CD14-positive monocyte (primary cell): ENCODE results near the gene HK2. TPM values are rescaled to one million over a fixed set of nuclear protein-coding genes. Genes with fewer than 3 reads are reported as not detected.

ENCODE experiments used
- DNase-seq, 3 donors: peaks; one replicate each; pipeline ENCODE4 v3.0.0-alpha.2; 2011 to 2022
- H2AFZ ChIP-seq: 2 replicates; pipeline ENCODE4 v1.6.0; 2012; ENCODE audit warnings: mild to moderate bottlenecking, low read depth, low read length, inconsistent platforms; ENCODE audit not compliant: insufficient read depth, poor library complexity, severe bottlenecking
- H3K27ac ChIP-seq, 2 donors: 1 replicate in 1 of 2; 2 replicates in 1 of 2; pipeline ENCODE4 v1.5.1; 2012 to 2013; ENCODE audit warnings: low read length in 2 of 2, control low read depth in 1 of 2, inconsistent platforms in 1 of 2, low read depth in 1 of 2, mild to moderate bottlenecking in 1 of 2
- H3K27me3 ChIP-seq, 2 donors: one replicate each; pipeline versions ENCODE4 v1.6.0 to v1.6.1; 2011 to 2013; ENCODE audit warnings: low read length in 2 of 2; ENCODE audit not compliant: control insufficient read depth in 2 of 2, insufficient read depth in 2 of 2
- H3K36me3 ChIP-seq, 2 donors: replicated peaks in 1 of 2; 1 replicate in 1 of 2; 2 replicates in 1 of 2; pipeline versions ENCODE4 v1.5.1 to v1.6.1; 2012 to 2013; ENCODE audit warnings: low read length in 2 of 2, control low read depth in 1 of 2, inconsistent platforms in 1 of 2, mild to moderate bottlenecking in 1 of 2; ENCODE audit not compliant: insufficient read depth in 2 of 2, control insufficient read depth in 1 of 2
- H3K4me1 ChIP-seq, 2 donors: 1 replicate in 1 of 2; 2 replicates in 1 of 2; pipeline versions ENCODE4 v1.5.1 to v1.6.1; 2012 to 2013; ENCODE audit warnings: low read length in 2 of 2, control low read depth in 1 of 2, inconsistent platforms in 1 of 2, mild to moderate bottlenecking in 1 of 2, moderate library complexity in 1 of 2; ENCODE audit not compliant: insufficient read depth in 2 of 2, control insufficient read depth in 1 of 2
- H3K4me2 ChIP-seq: replicated peaks from 2 replicates; pipeline ENCODE3; 2012; ENCODE audit warnings: low read length, moderate library complexity, mild to moderate bottlenecking; ENCODE audit not compliant: poor library complexity, severe bottlenecking; ENCODE audit errors: extremely low read depth
- H3K4me3 ChIP-seq, 3 experiments: fragments of 200-600 bp in 1 of 3; sonication (generic) in 1 of 3; replicated peaks in 1 of 3; 1 replicate in 2 of 3; 2 replicates in 1 of 3; pipeline ENCODE4 v1.5.1; 2011 to 2013; ENCODE audit warnings: low read length in 3 of 3, mild to moderate bottlenecking in 3 of 3, control low read depth in 2 of 3, low read depth in 2 of 3, inconsistent platforms in 1 of 3, moderate library complexity in 1 of 3
- H3K79me2 ChIP-seq: 2 replicates; pipeline ENCODE4 v1.6.0; 2012; ENCODE audit warnings: mild to moderate bottlenecking, control low read depth, inconsistent platforms, low read length, moderate library complexity; ENCODE audit not compliant: insufficient read depth
- H3K9ac ChIP-seq: 2 replicates; pipeline ENCODE4 v1.6.0; 2017; ENCODE audit warnings: low read length, mild to moderate bottlenecking; ENCODE audit not compliant: insufficient read depth, poor library complexity, severe bottlenecking
- H3K9me3 ChIP-seq, 2 donors: replicated peaks in 1 of 2; 1 replicate in 1 of 2; 2 replicates in 1 of 2; pipeline versions ENCODE4 v1.5.1 to v1.6.1; 2012 to 2013; ENCODE audit warnings: low read length in 2 of 2, control low read depth in 1 of 2; ENCODE audit not compliant: control insufficient read depth in 1 of 2, insufficient read depth in 1 of 2
- H4K20me1 ChIP-seq: 2 replicates; pipeline ENCODE4 v1.6.0; 2012; ENCODE audit warnings: mild to moderate bottlenecking, low read length, control low read depth, moderate library complexity; ENCODE audit not compliant: insufficient read depth
- H3K27ac Mint-ChIP-seq, 7 donors: one replicate each; pipeline ENCODE4 v1.8.0; 2020; ENCODE audit warnings: mild to moderate bottlenecking in 7 of 7, mixed read lengths in 7 of 7, moderate library complexity in 6 of 7, inconsistent platforms in 2 of 7
- H3K27me3 Mint-ChIP-seq, 3 donors: one replicate each; pipeline ENCODE4 v1.8.0; 2021 to 2022; ENCODE audit warnings: low read depth in 3 of 3, mild to moderate bottlenecking in 3 of 3, mixed read lengths in 3 of 3, moderate library complexity in 3 of 3, inconsistent platforms in 1 of 3
- H3K36me3 Mint-ChIP-seq, 2 donors: one replicate each; pipeline ENCODE4 v1.8.0; 2020; ENCODE audit warnings: mixed read lengths in 2 of 2, inconsistent platforms in 1 of 2, mild to moderate bottlenecking in 1 of 2
- H3K4me1 Mint-ChIP-seq: one replicate; pipeline ENCODE4 v1.8.0; 2020; ENCODE audit warnings: mild to moderate bottlenecking, mixed read lengths
- H3K4me3 Mint-ChIP-seq, 2 donors: one replicate each; pipeline ENCODE4 v1.8.0; 2020; ENCODE audit warnings: mild to moderate bottlenecking in 2 of 2, mixed read lengths in 2 of 2, moderate library complexity in 1 of 2
- H3K9me3 Mint-ChIP-seq, 7 donors: one replicate each; pipeline ENCODE4 v1.8.0; 2020 to 2022; ENCODE audit warnings: mixed read lengths in 7 of 7, mild to moderate bottlenecking in 6 of 7, moderate library complexity in 6 of 7, inconsistent platforms in 2 of 7
- WGBS: methylation state at CpG from one replicate; pipeline ENCODE4 v1.1.5; 2013; ENCODE audit warnings: missing lambda C conversion rate; ENCODE audit not compliant: insufficient coverage; 5-methylcytosine and 5-hydroxymethylcytosine counted together
- intact Hi-C, 2 donors: fragments of 100-400 bp; cut with micrococcal nuclease; formaldehyde crosslinking; loops; one replicate each; pipeline versions ENCODE4 v1.15.0 to v1.15.1; 2023
- polyA plus RNA-seq, 3 donors: library from polyadenylated mRNA; depleted of rRNA in 1 of 3; unstranded in 2 of 3; stranded (reverse) in 1 of 3; fragments of 300-500 nt in 2 of 3; fragments of >200 nt in 1 of 3; fragmentation: Illumina TruSeq in 2 of 3; gene quantifications; 1 replicate in 2 of 3; 2 replicates in 1 of 3; pipeline ENCODE4 v1.2.3, GENCODE V29; 2012 to 2021
- TF ChIP-seq, protein P1 (sequence below): fragments of 200-600 bp; IDR thresholded peaks from one replicate; pipeline ENCODE4 v1.8.0; 2022; ENCODE audit warnings: antibody characterized with exemption, mild to moderate bottlenecking

The HK2 gene
- polyA plus RNA-seq, 3 donors, result 20.3 to 46.7 (median 29.8) TPM

DNA sequence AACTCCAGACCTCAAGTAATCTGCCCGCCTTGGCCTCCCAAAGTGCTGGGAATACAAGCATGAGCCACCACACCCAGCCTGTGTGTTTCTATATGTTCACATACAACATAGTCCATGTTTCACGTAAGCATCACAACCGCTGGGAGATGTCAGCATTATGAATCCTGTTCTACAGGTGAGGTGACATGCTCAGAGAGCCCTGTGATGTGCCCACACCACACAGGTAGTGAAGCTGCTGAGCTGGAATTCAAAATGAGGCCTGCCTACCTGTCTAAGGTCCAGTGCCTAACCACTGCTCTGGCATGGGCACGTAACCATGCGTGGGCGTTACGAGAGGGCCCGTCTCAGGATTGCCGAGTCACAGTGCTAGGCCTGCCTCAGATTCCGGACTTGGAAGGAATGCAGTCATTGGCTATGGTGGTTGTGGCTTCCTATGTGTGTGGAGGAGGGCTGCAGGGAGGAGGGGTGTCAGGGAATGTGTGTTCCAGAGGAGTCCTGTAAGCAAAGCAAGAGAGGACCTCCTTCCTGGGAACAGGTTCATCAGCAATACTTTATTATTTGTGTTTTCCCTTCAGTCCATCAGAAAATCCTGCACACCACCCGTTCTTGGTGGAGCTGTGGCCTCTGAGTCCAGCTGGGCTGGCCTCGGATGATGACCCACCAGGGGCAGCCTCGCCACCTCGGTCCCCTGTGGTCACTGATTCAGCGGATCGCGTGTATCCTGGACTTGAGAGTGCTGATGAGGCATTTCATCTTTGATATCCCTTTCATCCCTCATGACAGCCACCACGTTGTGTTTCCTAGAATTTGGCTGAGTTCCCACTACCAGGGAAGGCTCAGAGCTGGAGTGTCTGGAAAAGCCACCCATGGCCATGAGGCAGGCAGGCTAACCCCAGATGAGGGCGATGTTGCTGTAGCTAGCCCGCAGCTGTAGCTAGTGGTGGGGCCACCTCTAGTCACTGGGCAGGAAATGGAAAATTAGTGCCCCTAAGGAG is 31.1 kb downstream of the HK2 start:
- H3K79me2 ChIP-seq, result peaks cover 100% of the 10 kb centered on the region
- peaks cover 86% of the 10 kb centered on the region for H4K20me1 ChIP-seq
- Mint-ChIP-seq H3K4me3 (no peak overlapping the region), H3K36me3 (peaks cover 63 to 83% of the 10 kb centered on the region in 2 donors), H3K27me3 (peaks cover 0 to 2% (median 0%) of the 10 kb centered on the region in 3 donors), H3K4me1 (peaks cover 78% of the 10 kb centered on the region), H3K9me3 (no peaks in the 10 kb centered on the region), H3K27ac (peak overlapping the region; percentile 42 to 86 (median 76))
- no peak overlapping the region for H2AFZ ChIP-seq
- no peak overlapping the region for H3K4me2 ChIP-seq
- peaks cover 44 to 60% of the 10 kb centered on the region in 2 donors for H3K4me1 ChIP-seq
- 45% methylated on average over 14 of the region's 20 CpGs for WGBS
- no peak overlapping the region for H3K9ac ChIP-seq
- TF ChIP-seq, protein P1, sequence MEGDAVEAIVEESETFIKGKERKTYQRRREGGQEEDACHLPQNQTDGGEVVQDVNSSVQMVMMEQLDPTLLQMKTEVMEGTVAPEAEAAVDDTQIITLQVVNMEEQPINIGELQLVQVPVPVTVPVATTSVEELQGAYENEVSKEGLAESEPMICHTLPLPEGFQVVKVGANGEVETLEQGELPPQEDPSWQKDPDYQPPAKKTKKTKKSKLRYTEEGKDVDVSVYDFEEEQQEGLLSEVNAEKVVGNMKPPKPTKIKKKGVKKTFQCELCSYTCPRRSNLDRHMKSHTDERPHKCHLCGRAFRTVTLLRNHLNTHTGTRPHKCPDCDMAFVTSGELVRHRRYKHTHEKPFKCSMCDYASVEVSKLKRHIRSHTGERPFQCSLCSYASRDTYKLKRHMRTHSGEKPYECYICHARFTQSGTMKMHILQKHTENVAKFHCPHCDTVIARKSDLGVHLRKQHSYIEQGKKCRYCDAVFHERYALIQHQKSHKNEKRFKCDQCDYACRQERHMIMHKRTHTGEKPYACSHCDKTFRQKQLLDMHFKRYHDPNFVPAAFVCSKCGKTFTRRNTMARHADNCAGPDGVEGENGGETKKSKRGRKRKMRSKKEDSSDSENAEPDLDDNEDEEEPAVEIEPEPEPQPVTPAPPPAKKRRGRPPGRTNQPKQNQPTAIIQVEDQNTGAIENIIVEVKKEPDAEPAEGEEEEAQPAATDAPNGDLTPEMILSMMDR, result no peak
- no peaks in the 10 kb centered on the region for H3K27me3 ChIP-seq
- no peaks in the 10 kb centered on the region for H3K9me3 ChIP-seq
- H3K4me3 ChIP-seq, result no peak overlapping the region
- DNase-seq, result peak in 1 of 3 donors; percentile 49
- peak overlapping the region; percentile 18 to 65 for H3K27ac ChIP-seq
- peaks cover 48 to 76% of the 10 kb centered on the region in 2 donors for H3K36me3 ChIP-seq
- intact Hi-C loops, result no loop called here

DNA sequence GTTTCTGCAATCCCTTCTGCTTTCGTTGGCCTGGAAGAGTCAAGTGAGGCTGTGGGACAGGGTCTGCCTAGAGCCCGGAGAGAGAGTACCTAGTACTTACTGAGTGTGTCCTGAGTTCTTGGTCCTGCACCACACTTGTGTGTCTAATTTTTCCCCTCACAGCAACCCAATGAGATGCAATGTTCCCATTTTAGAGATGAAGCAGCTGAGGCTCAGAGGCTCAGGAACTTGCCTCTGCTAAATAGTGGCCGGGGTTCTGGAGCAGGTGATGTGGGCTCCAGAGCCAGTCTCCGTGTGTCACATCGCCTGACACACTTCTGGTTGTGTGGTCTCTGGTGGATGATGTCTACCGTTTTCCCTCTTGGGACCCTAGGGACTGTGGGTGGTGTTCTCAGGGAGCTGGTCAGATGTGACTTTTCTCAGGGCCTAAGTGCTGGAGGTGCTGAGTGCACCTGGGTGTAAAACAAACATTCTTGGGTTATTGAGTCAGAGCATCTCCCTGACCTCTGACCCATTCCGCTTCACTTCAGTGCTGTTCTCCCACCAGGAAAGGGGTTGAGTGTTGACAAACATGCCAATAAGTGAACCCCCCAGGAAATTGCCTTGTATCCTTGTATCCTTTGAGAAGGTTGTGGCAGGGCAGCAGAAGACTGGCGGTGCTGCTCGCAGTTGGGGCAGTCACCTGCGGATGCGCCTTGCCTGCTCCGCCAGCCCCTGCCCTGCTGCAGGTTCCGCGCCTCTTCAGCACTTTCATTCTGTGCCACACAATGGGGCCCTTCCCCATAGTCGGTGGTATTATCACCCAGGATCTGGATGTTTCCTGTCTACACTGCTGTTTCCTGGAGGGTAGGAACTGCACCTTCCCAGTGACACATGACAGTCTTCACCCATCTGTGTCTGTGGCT is 32.1 kb downstream of the HK2 start:
- no peak overlapping the region for H2AFZ ChIP-seq
- peaks cover 73% of the 10 kb centered on the region for H3K4me1 Mint-ChIP-seq
- no peaks in the 10 kb centered on the region for H3K9me3 ChIP-seq
- no peak overlapping the region for H3K4me3 Mint-ChIP-seq
- intact Hi-C loops, result no loop called here
- no peaks in the 10 kb centered on the region for H3K9me3 Mint-ChIP-seq
- H3K79me2 ChIP-seq, result peaks cover 100% of the 10 kb centered on the region
- H3K4me2 ChIP-seq, result no peak overlapping the region
- peaks cover 44 to 60% of the 10 kb centered on the region in 2 donors for H3K4me1 ChIP-seq
- no peaks in the 10 kb centered on the region for H3K27me3 ChIP-seq
- H3K4me3 ChIP-seq, result no peak overlapping the region
- H3K36me3 ChIP-seq, result peaks cover 52 to 82% of the 10 kb centered on the region in 2 donors
- H3K27ac Mint-ChIP-seq, result peak overlapping the region; percentile 36 to 84 (median 67)
- H3K27ac ChIP-seq, result peak overlapping the region in 1 of 2 donors; percentile 65
- TF ChIP-seq, protein P1, result no peak
- peaks cover 64 to 83% of the 10 kb centered on the region in 2 donors for H3K36me3 Mint-ChIP-seq
- 82% methylated on average over 11 of the region's 15 CpGs for WGBS
- H4K20me1 ChIP-seq, result peaks cover 83% of the 10 kb centered on the region
- no peak overlapping the region for H3K9ac ChIP-seq
- peaks cover 0 to 2% (median 0%) of the 10 kb centered on the region in 3 donors for H3K27me3 Mint-ChIP-seq
- no peak for DNase-seq
